ENCODE data around the gene TXNIP.

Gene TXNIP

GRCh38 chr1:145961425-145962156 is 34.8 kb downstream of the TXNIP start:
- peak; percentile 5 to 39 (median 18) for DNase-seq

GRCh38 chr1:145961109-145961424 is 35.3 kb downstream of the TXNIP start:
- DNase-seq: no peak

GRCh38 chr1:145960468-145961108 is 35.8 kb downstream of the TXNIP start:
- DNase-seq: peak in 3 of 4 experiments; percentile 17 to 30 (median 20)

GRCh38 chr1:145959957-145960467 is 36.4 kb downstream of the TXNIP start:
- no peak for DNase-seq

GRCh38 chr1:145959333-145959732 is 37.0 kb downstream of the TXNIP start:
- DNase-seq: no peak

- DNase-seq: no peak
These were observed 37.6 kb downstream of the TXNIP start for GRCh38 chr1:145958734-145959133.

GRCh38 chr1:145957443-145958319 is 38.7 kb downstream of the TXNIP start, which contains the start of gene LIX1L:
LIX1L (minus strand) TSS chr1:145958017; CDS start chr1:145957927, 90 bp downstream.
- peak; percentile 76 to 88 (median 86) for DNase-seq

GRCh38 chr1:145956781-145957442 is 39.5 kb downstream of the TXNIP start:
- DNase-seq: no peak

- DNase-seq: no peak
These were observed 40.0 kb downstream of the TXNIP start for GRCh38 chr1:145956361-145956760.

GRCh38 chr1:145955436-145955835 is 40.9 kb downstream of the TXNIP start:
- no peak for DNase-seq

- no peak for DNase-seq
These were observed 42.5 kb downstream of the TXNIP start for GRCh38 chr1:145953861-145954260.

- DNase-seq: no peak
These were observed 43.5 kb downstream of the TXNIP start for GRCh38 chr1:145952903-145953302.

- DNase-seq: no peak
These were observed 44.9 kb downstream of the TXNIP start for GRCh38 chr1:145951526-145951925.

GRCh38 chr1:145949219-145949618 is 47.2 kb downstream of the TXNIP start:
- DNase-seq: no peak

- no peak for DNase-seq
These were observed 48.8 kb downstream of the TXNIP start for GRCh38 chr1:145947551-145947950.

GRCh38 chr1:145946477-145946986 is 49.8 kb downstream of the TXNIP start:
- no peak for DNase-seq

GRCh38 chr1:145944532-145944931 is 51.8 kb downstream of the TXNIP start:
- DNase-seq: no peak

GRCh38 chr1:145942871-145943270 is 53.5 kb downstream of the TXNIP start:
- DNase-seq: no peak

Measured in activated CD4-positive, CD25-positive, alpha-beta regulatory T cell (primary cell).